ENCODE results near the gene WDR48.

The WDR48 gene

GRCh38 chr3:39064646-39065045 is 12.8 kb downstream of the WDR48 start:
- DNase-seq, result no peak

DNA sequence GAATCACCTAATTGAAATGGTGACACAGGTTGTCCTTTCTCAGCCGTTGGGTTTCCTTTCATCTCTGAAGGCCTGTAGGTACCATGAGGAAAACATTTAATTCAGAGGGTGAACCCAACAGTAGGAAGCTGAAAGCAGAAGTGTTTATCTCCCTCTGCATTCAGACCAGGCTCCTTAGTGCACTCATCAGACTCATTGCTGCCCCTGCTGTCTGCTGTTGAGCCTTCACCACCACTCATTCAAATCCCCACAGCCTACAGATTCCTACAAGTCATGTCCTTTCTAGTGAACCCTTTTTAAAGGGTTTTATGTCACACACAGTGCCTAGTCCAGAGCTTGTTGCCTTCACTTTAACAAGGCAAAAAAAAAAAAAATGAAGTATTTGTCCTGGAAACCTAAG is 13.4 kb downstream of the WDR48 start:
- DNase-seq, result peak in 1 of 2 experiments; percentile 30

DNA sequence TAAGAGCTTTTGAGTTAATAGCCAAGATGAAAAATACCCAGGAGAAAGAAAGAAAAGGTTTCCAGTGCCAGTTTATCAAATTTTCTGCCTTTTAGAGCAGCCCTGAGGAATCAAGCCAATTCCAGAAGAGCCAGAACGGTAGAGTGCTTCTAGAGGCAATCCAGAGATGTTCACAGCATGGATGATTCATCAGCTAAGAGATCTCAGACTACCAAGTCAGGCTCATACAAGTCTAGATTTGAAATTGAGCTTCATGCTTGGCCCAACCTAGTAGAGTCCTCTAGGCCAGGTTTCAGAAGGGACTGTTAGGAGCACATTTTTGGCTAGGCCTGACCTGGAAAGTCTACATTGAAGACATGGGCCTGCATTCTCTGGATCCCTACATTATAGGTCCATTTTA is 15.5 kb downstream of the WDR48 start:
- no peak for DNase-seq

DNA sequence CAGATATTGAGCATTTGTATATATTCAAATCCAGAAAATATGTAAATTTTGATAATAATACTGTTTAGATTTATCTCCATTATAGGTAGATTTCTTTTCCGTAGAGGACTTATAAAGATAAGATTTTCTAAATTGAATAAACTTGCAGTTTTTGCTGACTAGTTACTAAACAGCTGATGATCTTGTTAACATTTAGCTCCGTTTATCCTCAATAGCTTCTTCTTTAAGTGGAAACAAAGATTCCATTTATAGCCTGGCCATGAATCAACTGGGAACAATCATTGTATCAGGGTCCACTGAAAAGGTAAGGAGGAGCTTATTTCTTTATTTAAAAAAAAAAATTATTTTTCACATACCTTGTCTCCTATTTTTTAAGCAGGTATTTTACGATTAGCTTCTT is 16.7 kb downstream of the WDR48 start:
- DNase-seq, result no peak

GRCh38 chr3:39075910-39076309 is 24.1 kb downstream of the WDR48 start:
- DNase-seq, result no peak

GRCh38 chr3:39079530-39079929 is 27.7 kb downstream of the WDR48 start:
- DNase-seq, result no peak

GRCh38 chr3:39080026-39080425 is 28.2 kb downstream of the WDR48 start:
- no peak for DNase-seq

DNA sequence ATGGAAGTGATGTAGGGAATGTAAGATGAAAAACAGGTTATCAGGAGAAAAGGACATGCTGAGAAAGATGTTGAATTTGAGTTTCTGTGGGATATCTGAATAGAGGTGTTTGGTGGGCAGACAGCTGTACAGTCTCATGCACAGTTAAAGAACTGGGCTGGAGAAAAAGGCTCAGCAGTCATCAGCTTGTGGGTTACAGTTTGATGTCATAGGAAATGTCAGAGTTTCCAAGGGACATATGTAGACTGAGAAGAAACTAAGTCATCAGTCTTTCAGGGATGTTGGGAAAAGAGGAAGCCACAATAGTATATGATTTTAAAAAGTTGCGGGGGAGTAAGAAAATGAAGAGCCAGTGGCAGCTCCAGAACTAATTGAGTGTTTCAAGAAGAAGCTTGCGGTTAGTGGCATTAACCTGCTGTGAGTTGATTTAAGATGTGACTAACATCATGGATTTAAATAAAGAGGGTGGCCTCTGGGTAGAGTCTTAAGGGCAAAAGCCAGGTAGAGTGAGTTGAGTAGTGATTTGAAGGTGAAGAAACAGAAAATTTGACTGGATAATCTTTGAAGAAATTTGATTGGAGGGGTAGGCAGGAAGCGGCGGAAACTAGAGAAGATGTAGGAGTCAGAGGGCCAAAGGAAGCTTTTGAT is 31.0 kb downstream of the WDR48 start:
- DNase-seq, result no peak

- DNase-seq, result no peak
Observed at GRCh38 chr3:39086144-39086543, 34.3 kb downstream of the WDR48 start.

DNA sequence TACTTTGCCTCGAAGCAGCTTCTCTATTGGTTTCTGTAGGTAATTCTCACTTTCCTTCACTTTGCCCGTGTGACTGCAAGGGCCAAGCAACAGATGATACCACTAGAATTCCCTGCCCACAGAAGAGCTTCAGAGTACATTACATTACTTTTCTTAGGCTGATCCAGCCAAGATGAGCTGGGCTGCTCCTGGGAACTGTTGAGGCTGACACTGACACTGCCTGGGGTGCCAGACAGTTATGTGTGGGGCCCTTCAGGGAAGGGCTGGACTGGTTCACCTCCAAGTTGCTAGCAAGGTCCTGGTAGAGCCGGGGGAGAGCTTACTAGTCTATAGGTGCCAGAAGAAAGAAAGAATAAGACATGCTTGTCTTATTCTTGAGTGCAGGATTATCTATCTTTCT is 36.6 kb downstream of the WDR48 start:
- DNase-seq, result no peak

DNA sequence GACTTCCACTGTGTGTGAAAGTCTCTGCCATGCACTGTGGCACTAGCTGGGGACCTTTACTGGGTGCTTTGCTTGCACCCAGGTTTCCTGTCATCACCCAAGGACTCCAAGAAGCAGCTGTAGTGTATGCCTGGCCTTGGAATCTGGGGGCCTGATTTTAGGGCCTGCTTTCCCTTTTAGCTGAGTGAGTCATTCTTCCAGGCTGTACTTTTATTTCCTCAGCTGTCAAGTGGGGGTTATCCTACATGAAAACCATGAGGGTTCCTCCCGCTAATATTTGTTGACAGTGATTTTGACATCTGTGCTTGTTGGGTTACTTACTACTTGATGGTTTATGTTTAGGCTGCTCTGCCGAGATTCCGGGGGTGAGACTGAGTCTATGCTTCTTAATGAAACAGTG is 37.1 kb downstream of the WDR48 start:
- DNase-seq, result no peak

GRCh38 chr3:39090922-39091321 is 39.1 kb downstream of the WDR48 start:
- DNase-seq, result no peak

DNA sequence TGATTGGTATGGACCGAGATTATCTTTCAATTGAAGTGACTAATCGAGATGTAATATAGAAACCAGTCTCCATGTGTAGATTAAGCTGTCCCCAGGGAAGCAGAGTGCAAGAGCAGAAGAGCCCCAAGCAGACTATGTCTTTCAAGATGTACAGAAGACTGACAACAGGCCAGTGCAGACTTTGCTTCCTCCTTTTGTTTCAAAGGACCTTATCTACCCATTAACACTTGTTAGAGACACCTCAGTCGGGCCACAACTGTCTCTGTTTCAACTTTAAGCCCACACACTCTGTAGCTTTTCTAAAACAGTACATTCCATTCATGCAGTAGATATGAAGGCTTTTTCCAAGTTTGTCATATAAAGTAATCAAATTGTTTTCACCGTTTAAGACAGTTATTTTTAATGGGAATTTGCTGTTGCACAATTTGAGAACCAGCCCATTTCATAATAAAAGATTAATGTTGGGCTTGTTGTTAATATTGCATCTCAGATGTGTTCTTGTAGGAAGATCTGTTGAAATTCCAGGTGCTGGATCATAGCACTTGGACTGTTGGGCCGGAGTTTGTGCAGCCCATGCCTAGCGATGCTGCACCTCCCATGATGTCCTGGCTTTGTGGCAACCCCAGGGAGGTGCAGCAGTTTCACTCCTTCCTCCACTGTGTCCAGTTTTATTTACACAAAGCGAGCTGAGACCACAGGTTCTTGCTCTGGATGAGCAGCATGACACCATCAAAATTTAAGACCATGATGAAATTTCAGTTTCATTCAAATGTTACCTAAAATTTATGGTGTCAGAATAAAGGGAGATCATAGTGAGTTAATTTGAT is 43.2 kb downstream of the WDR48 start:
- no peak for DNase-seq

DNA sequence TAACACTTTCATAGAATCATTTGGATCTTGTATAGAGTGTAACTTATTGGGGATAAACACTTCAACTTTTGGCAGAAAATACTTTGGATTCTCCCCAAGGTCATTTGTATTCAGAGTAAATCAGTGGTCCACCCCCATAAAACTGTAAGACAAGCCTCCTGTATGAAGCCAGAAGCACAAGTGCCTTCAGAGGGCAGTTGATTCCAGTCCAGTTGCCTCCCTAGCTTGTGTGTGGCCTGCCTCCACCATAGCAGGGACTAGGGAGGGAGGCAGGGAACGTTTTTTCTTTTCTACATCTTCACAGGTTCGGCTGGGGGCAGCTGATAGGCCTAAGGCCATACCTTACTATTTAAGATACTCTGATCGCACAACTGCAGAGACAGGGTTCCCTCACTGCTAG is 44.0 kb downstream of the WDR48 start:
- no peak for DNase-seq

DNA sequence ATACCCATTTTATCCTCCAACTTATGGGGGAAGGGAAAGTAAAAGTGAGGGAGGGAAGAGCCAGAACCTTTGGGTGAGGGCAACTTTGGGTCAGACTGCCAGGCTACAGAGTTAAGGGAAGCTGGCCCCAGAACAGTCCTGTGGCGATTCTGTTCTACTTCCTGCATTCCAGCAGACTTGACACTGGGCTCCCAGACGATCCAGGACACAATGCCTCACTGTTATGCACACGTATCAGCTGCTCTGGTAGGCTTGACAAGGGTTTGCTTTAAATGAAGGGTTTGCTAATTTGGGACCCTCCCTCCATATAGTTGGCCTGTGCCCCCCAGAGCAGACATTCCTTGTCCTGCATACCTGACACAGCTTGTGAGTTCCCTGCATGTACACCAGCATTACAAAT is 45.0 kb downstream of the WDR48 start:
- DNase-seq, result no peak

- no peak for DNase-seq
Observed at GRCh38 chr3:39097716-39098472, 46.1 kb downstream of the WDR48 start.

GRCh38 chr3:39098473-39099000 is 46.7 kb downstream of the WDR48 start:
- DNase-seq, result no peak

DNA sequence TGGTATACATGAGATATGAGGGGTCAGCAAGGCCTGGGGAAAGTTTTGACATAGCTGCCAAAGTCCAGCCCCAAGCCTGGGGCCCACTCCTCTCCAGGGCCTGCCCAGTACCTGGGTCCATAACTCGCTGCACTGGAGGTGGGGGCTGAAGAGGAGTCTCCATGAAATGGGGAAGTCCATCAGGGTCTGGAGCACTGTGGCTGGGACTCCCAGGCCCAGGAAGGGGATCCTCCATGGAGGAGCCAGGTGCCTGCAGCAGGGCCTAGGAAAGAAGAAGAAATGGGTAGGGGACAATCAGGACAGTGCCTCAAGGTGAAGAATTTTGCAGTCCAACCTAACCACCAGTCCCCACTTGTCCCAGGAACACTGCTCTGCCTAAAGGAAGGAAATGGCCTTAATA is 47.4 kb downstream of the WDR48 start:
- no peak for DNase-seq

DNA sequence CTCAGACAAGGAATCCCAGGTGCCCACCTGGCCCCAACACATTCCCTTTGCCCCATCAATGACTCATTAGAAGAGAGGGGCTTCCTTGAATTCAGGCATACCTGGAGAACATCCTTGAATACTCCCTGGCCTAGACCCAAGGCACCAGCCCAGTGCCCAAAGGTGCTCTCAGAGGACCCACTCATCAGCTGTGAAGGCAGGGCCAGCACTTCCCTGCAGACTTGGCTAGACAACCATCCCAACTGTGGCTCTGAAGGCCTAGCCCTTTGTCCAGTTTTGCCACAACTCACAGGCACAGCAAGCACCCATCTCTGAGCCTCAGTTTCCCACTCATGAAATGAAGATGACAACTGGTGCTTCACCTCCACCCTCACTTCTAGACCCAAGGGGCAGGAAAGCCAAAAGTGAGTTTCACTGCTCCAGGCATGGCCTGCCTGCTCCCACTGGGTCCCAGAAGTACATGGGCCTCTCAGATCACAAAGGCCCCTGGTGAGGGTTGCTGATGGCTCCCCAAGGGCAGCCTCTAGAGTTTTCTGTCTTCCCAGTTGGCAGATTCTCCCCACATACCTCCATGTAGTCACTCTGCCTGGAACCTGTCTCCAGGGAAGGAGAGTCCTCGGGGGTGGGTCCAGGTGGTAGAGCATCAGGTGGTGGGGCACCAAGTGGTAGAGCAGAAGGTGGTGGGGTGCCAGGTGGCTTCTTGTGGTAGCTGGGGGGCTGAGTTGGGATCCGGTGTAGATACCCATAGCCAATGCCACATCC is 48.1 kb downstream of the WDR48 start:
- DNase-seq, result no peak

- no peak for DNase-seq
Observed at GRCh38 chr3:39100500-39100886, 48.7 kb downstream of the WDR48 start.

DNA sequence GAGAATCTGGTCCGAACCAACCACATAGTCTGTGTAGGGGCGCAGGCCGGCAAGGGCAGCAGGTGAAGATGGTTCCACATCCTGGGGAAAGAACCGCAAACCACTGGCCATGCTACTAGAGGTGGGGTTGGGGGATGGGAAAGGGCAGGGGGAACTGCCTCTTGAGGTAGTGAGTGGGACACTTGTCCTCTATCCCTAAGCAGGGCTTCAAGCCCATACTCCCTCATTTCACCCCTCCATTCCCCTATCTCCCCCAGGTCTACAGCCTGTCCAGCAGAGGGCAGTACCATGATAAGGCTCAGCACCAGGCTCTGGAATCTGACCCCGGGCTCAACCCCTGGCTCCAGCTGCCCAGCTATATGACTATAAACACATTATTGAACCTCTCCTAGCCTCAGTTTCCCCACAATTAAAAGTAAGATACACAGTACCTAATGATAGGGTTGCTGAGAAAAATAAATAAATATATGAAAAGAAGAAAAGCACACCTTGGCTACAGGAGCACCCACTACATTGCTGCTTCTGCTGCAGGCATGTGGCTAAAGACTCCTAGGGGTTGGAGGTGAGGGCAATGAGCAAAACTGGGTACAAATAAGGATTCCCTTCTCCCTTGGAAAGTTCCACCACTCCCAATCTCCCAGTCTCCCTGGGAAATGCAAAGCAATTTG is 49.3 kb downstream of the WDR48 start:
- peak; percentile 47 to 54 for DNase-seq
